Body of pancreas (tissue), 4 donors: Measurements from ENCODE around the gene TNFRSF8. TPM values are rescaled to one million over a fixed set of nuclear protein-coding genes. Genes with fewer than 3 reads are reported as not detected.

ENCODE experiments used
- ATAC-seq: fragments of 150-250 bp; one replicate; pipeline ENCODE4 v1.9.1; 2016
- DNase-seq, 4 donors: peaks; one replicate each; pipeline ENCODE4 v3.0.0-alpha.2; 2019
- H3K27ac ChIP-seq, 4 donors: fragments of 200-600 bp; sonication (generic); 1 replicate in 3 of 4; 2 replicates in 1 of 4; pipeline versions ENCODE4 v1.5.1 to v1.6.1; 2016 to 2019; ENCODE audit warnings: mild to moderate bottlenecking in 1 of 4, mixed read lengths in 1 of 4, moderate library complexity in 1 of 4
- H3K27me3 ChIP-seq, 2 donors: fragments of 200-600 bp; sonication (generic); one replicate each; pipeline ENCODE4 v1.6.0; 2016; ENCODE audit warnings: mild to moderate bottlenecking in 1 of 2
- H3K36me3 ChIP-seq, 2 donors: fragments of 200-600 bp; sonication (generic); replicated peaks in 1 of 2; 2 replicates each; pipeline ENCODE4 v1.5.1; 2016; ENCODE audit warnings: low read depth in 2 of 2; ENCODE audit not compliant: insufficient read depth in 1 of 2
- H3K4me1 ChIP-seq: fragments of 200-600 bp; sonication (generic); one replicate; pipeline ENCODE4 v1.6.0; 2016
- H3K4me3 ChIP-seq, 2 donors: fragments of 200-600 bp; sonication (generic); 1 replicate in 1 of 2; 2 replicates in 1 of 2; pipeline ENCODE4 v1.5.1; 2016 to 2019
- H3K9me3 ChIP-seq, 3 donors: fragments of 200-600 bp; sonication (generic); 1 replicate in 2 of 3; 2 replicates in 1 of 3; pipeline ENCODE4 v1.5.1; 2016
- POLR2A ChIP-seq, 3 donors: fragments of 450-650 bp; IDR thresholded peaks; one replicate each; pipeline ENCODE4 v1.6.1; 2016; ENCODE audit warnings: antibody characterized with exemption in 3 of 3, mild to moderate bottlenecking in 2 of 3
- WGBS, 2 donors: methylation state at CpG; one replicate each; pipeline ENCODE4 v1.1.5; 2017; 5-methylcytosine and 5-hydroxymethylcytosine counted together
- intact Hi-C: fragments of 100-400 bp; cut with DNase I; formaldehyde crosslinking; loops from one replicate; pipeline ENCODE4 v1.15.1; 2023
- total RNA-seq, 2 donors: library from RNA; depleted of rRNA; stranded (reverse); fragments of >200 nt; gene quantifications; one replicate each; pipeline ENCODE4 v1.1.0, GENCODE V29; 2016
- TF ChIP-seq, protein P1 (sequence below), 7 experiments: fragments of 450-650 bp in 4 of 7; fragments of 200-600 bp in 3 of 7; sonication (generic) in 3 of 7; IDR thresholded peaks; one replicate each; pipeline ENCODE4 v1.5.1; 2016 to 2019; ENCODE audit warnings: antibody characterized with exemption in 7 of 7

Gene TNFRSF8
- total RNA-seq, 2 donors from 2014 or later = not detected

- Histone ChIP-seq H3K36me3 (no peaks in the 10 kb centered on the region), H3K4me1 (peaks cover 11% of the 10 kb centered on the region), H3K27me3 (no peaks in the 10 kb centered on the region), H3K4me3 (no peak overlapping the region), H3K27ac (no peak overlapping the region), H3K9me3 (no peaks in the 10 kb centered on the region)
- DNase-seq (no peak), ATAC-seq (no peak)
- WGBS, 2 donors = 60 to 80% methylated on average over 4 to 8 of the region's 8 CpGs
- TF ChIP-seq POLR2A (IDR thresholded peaks at IDR 0.05) = no peak
- TF ChIP-seq, protein P1, sequence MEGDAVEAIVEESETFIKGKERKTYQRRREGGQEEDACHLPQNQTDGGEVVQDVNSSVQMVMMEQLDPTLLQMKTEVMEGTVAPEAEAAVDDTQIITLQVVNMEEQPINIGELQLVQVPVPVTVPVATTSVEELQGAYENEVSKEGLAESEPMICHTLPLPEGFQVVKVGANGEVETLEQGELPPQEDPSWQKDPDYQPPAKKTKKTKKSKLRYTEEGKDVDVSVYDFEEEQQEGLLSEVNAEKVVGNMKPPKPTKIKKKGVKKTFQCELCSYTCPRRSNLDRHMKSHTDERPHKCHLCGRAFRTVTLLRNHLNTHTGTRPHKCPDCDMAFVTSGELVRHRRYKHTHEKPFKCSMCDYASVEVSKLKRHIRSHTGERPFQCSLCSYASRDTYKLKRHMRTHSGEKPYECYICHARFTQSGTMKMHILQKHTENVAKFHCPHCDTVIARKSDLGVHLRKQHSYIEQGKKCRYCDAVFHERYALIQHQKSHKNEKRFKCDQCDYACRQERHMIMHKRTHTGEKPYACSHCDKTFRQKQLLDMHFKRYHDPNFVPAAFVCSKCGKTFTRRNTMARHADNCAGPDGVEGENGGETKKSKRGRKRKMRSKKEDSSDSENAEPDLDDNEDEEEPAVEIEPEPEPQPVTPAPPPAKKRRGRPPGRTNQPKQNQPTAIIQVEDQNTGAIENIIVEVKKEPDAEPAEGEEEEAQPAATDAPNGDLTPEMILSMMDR (IDR thresholded peaks at IDR 0.05) = no peak
- intact Hi-C loops = no loop called here
Measured at GRCh38 chr1:12169442-12170135, 106.5 kb downstream of the TNFRSF8 start.

- no peaks in the 10 kb centered on the region for H3K9me3 ChIP-seq
- H3K4me1 ChIP-seq = peaks cover 11% of the 10 kb centered on the region
- no peaks in the 10 kb centered on the region for H3K27me3 ChIP-seq
- H3K27ac ChIP-seq = no peak overlapping the region
- no peak for ATAC-seq
- no peaks in the 10 kb centered on the region for H3K36me3 ChIP-seq
- no peak for TF ChIP-seq POLR2A (IDR thresholded peaks at IDR 0.05)
- TF ChIP-seq, protein P1 (IDR thresholded peaks at IDR 0.05) = no peak
- no peak for DNase-seq
- no peak overlapping the region for H3K4me3 ChIP-seq
- intact Hi-C loops = no loop called here
- WGBS, 2 donors = 66 to 85% methylated on average over 7 to 9 of the region's 9 CpGs
Measured at GRCh38 chr1:12170263-12170671, 107.2 kb downstream of the TNFRSF8 start.

DNA sequence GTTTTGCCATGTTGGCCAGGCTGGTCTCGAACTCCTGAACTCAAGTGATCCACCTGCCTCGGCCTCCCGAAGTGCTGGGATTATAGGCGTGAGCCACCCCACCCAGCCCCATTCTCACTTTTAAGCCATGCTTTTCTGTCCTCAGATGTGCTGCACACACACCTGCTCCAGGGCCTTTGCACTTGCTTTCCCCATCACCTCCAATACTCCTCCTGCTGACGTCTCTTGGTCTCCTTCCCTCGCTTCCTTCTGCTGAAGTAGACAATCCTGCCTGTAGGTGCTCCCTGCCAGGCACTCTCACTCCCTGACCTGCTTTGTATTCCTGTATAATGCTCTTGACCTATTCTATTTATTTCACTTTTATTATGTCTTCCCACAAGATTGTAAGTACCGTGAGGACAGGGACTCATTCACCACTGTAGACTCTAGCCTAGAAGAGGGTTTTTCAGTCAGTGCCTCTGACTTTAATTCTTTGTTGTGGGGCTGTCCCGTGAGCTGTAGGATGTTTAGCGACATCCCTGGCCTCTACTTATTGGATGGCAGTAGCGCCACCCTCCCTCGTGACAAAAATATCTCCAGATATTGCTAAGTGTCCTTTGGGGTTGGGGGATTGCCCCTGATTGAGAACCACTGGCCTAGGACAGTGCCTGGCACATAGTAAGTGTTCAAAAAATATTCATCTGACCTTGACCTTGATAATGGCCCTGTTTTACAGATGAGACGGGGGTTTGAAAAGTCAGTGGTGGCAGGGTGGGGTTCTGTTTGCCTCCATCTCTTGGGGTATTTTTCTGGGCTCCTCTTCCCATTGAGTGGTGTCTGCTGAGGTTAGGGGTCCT is 108.3 kb downstream of the TNFRSF8 start:
- intact Hi-C loops = no loop called here
- peaks cover 11% of the 10 kb centered on the region for H3K4me1 ChIP-seq
- ATAC-seq (no peak), DNase-seq (no peak)
- WGBS, 2 donors = 78 to 80% methylated on average over 12 of the region's 12 CpGs
- TF ChIP-seq, protein P1 (IDR thresholded peaks at IDR 0.05) = no peak
- no peak for TF ChIP-seq POLR2A (IDR thresholded peaks at IDR 0.05)
- no peaks in the 10 kb centered on the region for H3K27me3 ChIP-seq
- no peaks in the 10 kb centered on the region for H3K36me3 ChIP-seq
- H3K4me3 ChIP-seq = no peak overlapping the region
- H3K27ac ChIP-seq = peak overlapping the region in 1 of 4 donors; percentile 67
- H3K9me3 ChIP-seq = no peaks in the 10 kb centered on the region

DNA sequence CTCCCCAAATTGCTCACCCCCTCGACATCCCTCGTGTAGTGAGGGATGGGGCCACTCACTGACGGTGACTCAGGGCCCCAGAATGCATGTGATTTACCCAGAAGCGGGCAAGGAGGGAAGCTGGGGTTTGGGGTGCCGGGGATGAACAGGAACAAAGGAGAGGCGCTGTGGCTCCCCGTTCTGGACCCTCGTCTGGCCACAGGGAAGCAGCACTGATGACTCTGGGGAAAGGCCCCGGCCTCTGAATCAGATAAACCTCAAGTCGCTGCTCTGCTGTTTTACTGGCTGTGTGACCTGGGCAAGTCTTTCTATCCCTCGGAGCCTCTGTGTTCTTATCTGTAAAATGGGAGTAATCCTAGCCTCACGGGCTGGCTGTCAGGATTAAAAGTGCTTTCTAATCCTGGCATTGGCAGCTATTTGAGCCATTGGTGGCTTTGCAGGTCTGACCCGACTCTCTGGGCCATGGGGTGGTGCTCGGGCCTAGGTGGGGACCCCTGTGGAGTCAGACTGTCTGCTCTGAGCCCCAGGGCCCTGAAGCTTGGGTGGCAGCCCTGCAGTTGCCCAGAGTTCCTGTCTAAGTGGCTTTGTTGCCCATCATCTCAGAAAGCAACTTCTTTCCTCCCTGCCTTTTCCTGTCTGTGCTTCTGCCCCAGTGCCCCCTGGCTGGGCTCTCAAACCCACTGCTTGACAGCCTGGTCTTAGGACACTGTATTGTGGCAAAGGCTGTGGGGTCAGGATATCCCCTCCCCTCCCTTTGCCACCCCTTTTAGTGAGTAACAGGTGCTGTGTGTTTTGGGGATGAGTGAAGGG is 109.1 kb downstream of the TNFRSF8 start:
- peak overlapping the region in 2 of 4 donors; percentile 44 to 67 for H3K27ac ChIP-seq
- H3K27me3 ChIP-seq = no peaks in the 10 kb centered on the region
- ATAC-seq = no peak
- TF ChIP-seq, protein P1 (IDR thresholded peaks at IDR 0.05) = no peak
- no peak for TF ChIP-seq POLR2A (IDR thresholded peaks at IDR 0.05)
- H3K4me1 ChIP-seq = peaks cover 4% of the 10 kb centered on the region
- no peaks in the 10 kb centered on the region for H3K36me3 ChIP-seq
- DNase-seq = peak in 1 of 4 donors; percentile 51
- WGBS, 2 donors = 66 to 80% methylated on average over 12 to 14 of the region's 14 CpGs
- intact Hi-C loops = no loop called here
- no peak overlapping the region for H3K4me3 ChIP-seq
- no peaks in the 10 kb centered on the region for H3K9me3 ChIP-seq
